SK-MEL-5 (cell line): ENCODE data around the gene STARD13. TPM values are rescaled to one million over a fixed set of nuclear protein-coding genes. Genes with fewer than 3 reads are reported as not detected.
A peak's percentile ranks its signal among the peaks of the same experiment; 100 is the strongest.

Experiments
- DNase-seq: peaks from one replicate; pipeline ENCODE4 v3.0.0-alpha.2; 2016; ENCODE audit warnings: low read depth, low spot score
- in situ Hi-C: cut with HindIII; loops from 2 replicates; pipeline ENCODE4 v1.10.0; 2016; ENCODE audit warnings: low sequenced_read_pairs, high pct_unique_total_duplicates, low pct_unique_long_range_greater_than_20kb
- total RNA-seq: library from RNA; depleted of rRNA; stranded (reverse); fragments of >200 nt; shearing (Covaris generic); gene quantifications from 2 replicates; pipeline ENCODE4 v1.2.3, GENCODE V29; 2014

Gene STARD13
- total RNA-seq, 1 experiment from 2014 or later, result 4.5 TPM

GRCh38 chr13:33079960-33080359, 205.6 kb downstream of the STARD13 start:
- DNase-seq, result no peak
- in situ Hi-C loops, result no loop called here

GRCh38 chr13:33078263-33078662, 207.3 kb downstream of the STARD13 start:
- in situ Hi-C loops, result no loop called here
- peak; percentile 31 for DNase-seq

GRCh38 chr13:33076001-33076992, 209.3 kb downstream of the STARD13 start:
- peak; percentile 22 for DNase-seq
- in situ Hi-C loops, result no loop called here

- no peak for DNase-seq
- in situ Hi-C loops, result no loop called here
Measured at GRCh38 chr13:33073338-33073737, 212.2 kb downstream of the STARD13 start.

GRCh38 chr13:33072759-33073158, 212.8 kb downstream of the STARD13 start:
- in situ Hi-C loops, result no loop called here
- DNase-seq, result no peak

- DNase-seq, result peak; percentile 73
- in situ Hi-C loops, result no loop called here
Measured at GRCh38 chr13:33072282-33072681, 213.3 kb downstream of the STARD13 start.

GRCh38 chr13:33070713-33071112, 214.8 kb downstream of the STARD13 start:
- DNase-seq, result no peak
- in situ Hi-C loops, result no loop called here

GRCh38 chr13:33069365-33069764, 216.2 kb downstream of the STARD13 start:
- peak; percentile 66 for DNase-seq
- in situ Hi-C loops, result no loop called here

- no peak for DNase-seq
- in situ Hi-C loops, result no loop called here
Measured at GRCh38 chr13:33066329-33066728, 219.2 kb downstream of the STARD13 start.

- in situ Hi-C loops, result no loop called here
- no peak for DNase-seq
Measured at GRCh38 chr13:33060815-33061214, 224.7 kb downstream of the STARD13 start.

- DNase-seq, result no peak
- in situ Hi-C loops, result no loop called here
Measured at GRCh38 chr13:33058776-33059327, 226.7 kb downstream of the STARD13 start.

- DNase-seq, result peak; percentile 62
- in situ Hi-C loops, result no loop called here
Measured at GRCh38 chr13:33057019-33057780, 228.4 kb downstream of the STARD13 start.

- no peak for DNase-seq
- in situ Hi-C loops, result no loop called here
Measured at GRCh38 chr13:33053397-33054066, 232.0 kb downstream of the STARD13 start.
